ENCODE data around the gene MAPK8IP3.

DNA sequence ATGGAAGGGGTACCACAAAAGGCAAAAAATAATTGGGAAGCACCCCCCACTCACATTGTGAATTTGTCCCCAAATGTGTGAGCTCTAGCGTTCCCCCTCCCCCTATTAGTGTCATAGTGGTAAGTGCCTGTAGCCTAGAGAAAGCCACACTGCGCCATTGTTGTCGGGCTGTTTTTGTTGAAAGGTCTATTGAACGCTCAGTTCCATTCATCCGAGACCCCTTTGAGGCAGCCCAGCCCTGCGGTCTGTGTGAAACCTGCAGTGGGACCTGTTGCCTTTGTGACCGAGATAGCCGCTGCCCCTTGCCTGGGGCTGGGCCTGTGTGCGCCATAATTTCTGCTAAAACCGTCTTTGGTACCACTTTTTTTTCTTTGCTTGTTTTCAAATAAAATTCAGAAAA, 25.0 kb upstream of the MAPK8IP3 start:
- TF ChIP-seq CTCF (IDR thresholded peaks at IDR 0.05; ENCODE audit: insufficient read depth, low read length, poor library complexity, severe bottlenecking) (no peak), EZH2phosphoT487 (conservative IDR thresholded peaks at IDR 0.05; ENCODE audit: low read length) (no peak)

All from SU-DHL-6 (cell line).